NCI-H2171 (cell line): ENCODE results near the gene ELOB.

Source experiments
- DNase-seq: peaks from one replicate; lab custom pipeline; 2025; lab: John Stamatoyannopoulos, UW

Gene ELOB

GRCh38 chr16:2777231-2777902, at the start of gene ELOB:
TSS of gene ELOB (minus strand) at chr16:2777280. CDS start at chr16:2777239, 41 bp downstream.
- DNase-seq, result peak; percentile 84

- no peak for DNase-seq
Observed at GRCh38 chr16:2825906-2826305, 48.8 kb upstream of the ELOB start.

- no peak for DNase-seq
Observed at GRCh38 chr16:2825049-2825742, 48.1 kb upstream of the ELOB start.

- no peak for DNase-seq
Observed at GRCh38 chr16:2824626-2825025, 47.5 kb upstream of the ELOB start.

- DNase-seq, result no peak
Observed at GRCh38 chr16:2822496-2822895, 45.4 kb upstream of the ELOB start.

GRCh38 chr16:2822158-2822495, 45.0 kb upstream of the ELOB start:
- DNase-seq, result no peak

- DNase-seq, result no peak
Observed at GRCh38 chr16:2821487-2822157, 44.5 kb upstream of the ELOB start.

GRCh38 chr16:2820836-2821486, 43.9 kb upstream of the ELOB start:
- no peak for DNase-seq

- DNase-seq, result no peak
Observed at GRCh38 chr16:2819939-2820835, 43.1 kb upstream of the ELOB start.

- DNase-seq, result no peak
Observed at GRCh38 chr16:2819179-2819938, 42.3 kb upstream of the ELOB start.

GRCh38 chr16:2818272-2818876, 41.3 kb upstream of the ELOB start:
- no peak for DNase-seq

GRCh38 chr16:2817340-2818271, 40.5 kb upstream of the ELOB start:
- DNase-seq, result no peak

- DNase-seq, result no peak
Observed at GRCh38 chr16:2816751-2817339, 39.8 kb upstream of the ELOB start, which contains the start of gene PRSS21. TSS of gene PRSS21 (plus strand) at chr16:2817237. CDS start at chr16:2817269, 32 bp downstream.

GRCh38 chr16:2815299-2815771, 38.3 kb upstream of the ELOB start:
- DNase-seq, result no peak

- no peak for DNase-seq
Observed at GRCh38 chr16:2814551-2815298, 37.6 kb upstream of the ELOB start.

- DNase-seq, result no peak
Observed at GRCh38 chr16:2813771-2814221, 36.7 kb upstream of the ELOB start.

GRCh38 chr16:2811703-2812471, 34.8 kb upstream of the ELOB start:
- no peak for DNase-seq
